Measurements from ENCODE around the gene SLC8B1. TPM values are rescaled to one million over a fixed set of nuclear protein-coding genes. Genes with fewer than 3 reads are reported as not detected.
A peak's percentile ranks its signal among the peaks of the same experiment; 100 is the strongest.

The SLC8B1 gene
- total RNA-seq, 1 donor from 2014 or later = 42.2 TPM

DNA sequence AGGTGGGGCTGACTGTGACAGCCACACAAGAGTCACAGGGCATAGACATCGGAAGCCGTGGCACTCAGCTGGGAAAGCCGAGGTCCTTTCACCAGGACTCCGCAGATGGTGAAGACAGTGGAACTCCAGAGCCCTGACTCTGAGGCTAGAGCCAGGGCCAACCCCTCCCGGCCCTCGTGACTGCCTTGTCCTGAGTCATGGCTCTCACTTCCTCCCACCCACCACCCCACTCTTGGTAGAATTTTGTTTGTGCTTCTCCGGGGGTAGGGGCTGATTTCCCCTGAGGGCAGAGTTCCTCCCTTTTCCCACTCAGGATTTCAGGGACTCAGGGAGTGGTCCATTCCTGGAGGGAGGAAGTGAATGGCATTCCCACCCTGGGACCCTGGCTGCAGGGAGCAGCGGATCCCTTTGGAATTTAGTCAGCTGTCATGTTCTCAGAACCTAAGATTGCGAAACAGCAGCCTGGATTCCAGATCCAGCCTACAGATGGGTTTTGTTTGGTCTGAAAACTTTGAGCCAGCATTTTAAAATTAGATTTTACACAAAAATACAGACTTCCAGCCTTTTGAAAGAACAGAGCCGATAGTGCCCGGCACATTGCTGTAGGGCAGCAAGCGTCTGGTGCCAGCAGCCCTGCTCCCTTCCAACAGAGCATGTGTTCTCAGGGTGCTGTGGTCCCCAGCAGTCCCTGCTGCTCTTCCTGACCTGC is 62.9 kb downstream of the SLC8B1 start:
- Histone ChIP-seq H3K4me3 (no peak overlapping the region), H3K9me3 (no peaks in the 10 kb centered on the region), H3K4me1 (peaks cover 25% of the 10 kb centered on the region), H3K27ac (peak overlapping the region; percentile 84), H3K36me3 (peaks cover 0 to 55% of the 10 kb centered on the region in 2 donors), H3K27me3 (no peaks in the 10 kb centered on the region)
- intact Hi-C loops (cut with DNase I) = loop anchor here (5.0 kb wide), 1 partner anchor 65 kb away; the partner anchor contains the start of gene SLC8B1
- DNase-seq (ENCODE audit: extremely low spot score in 2 of 2) = peak in 1 of 2 donors; percentile 96
- peak; percentile 56 to 83 for TF ChIP-seq POLR2AphosphoS5 (IDR thresholded peaks at IDR 0.05; ENCODE audit: insufficient read depth in 1 of 2, low read depth in 1 of 2)
- TF ChIP-seq, protein P1, sequence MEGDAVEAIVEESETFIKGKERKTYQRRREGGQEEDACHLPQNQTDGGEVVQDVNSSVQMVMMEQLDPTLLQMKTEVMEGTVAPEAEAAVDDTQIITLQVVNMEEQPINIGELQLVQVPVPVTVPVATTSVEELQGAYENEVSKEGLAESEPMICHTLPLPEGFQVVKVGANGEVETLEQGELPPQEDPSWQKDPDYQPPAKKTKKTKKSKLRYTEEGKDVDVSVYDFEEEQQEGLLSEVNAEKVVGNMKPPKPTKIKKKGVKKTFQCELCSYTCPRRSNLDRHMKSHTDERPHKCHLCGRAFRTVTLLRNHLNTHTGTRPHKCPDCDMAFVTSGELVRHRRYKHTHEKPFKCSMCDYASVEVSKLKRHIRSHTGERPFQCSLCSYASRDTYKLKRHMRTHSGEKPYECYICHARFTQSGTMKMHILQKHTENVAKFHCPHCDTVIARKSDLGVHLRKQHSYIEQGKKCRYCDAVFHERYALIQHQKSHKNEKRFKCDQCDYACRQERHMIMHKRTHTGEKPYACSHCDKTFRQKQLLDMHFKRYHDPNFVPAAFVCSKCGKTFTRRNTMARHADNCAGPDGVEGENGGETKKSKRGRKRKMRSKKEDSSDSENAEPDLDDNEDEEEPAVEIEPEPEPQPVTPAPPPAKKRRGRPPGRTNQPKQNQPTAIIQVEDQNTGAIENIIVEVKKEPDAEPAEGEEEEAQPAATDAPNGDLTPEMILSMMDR (IDR thresholded peaks at IDR 0.05) = no peak

DNA sequence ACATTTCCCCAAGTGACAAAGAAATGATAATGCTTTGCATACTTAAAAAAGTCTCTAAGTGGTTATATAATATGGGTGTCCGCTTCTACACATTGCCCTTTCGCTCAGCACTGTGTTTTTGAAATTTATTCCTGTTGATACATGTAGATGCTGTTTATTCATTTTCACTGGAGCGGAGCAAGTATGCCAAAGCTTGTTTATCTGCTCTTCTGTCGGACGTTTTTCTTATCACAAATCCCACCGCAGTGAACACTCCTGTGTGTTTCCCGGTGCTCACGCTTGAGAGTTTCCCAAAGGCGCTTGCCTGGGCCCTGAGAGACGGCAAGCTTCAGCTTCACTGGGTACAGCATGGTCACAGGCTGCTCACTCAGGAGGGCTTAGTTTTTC is 63.5 kb downstream of the SLC8B1 start:
- peaks cover 25% of the 10 kb centered on the region for H3K4me1 ChIP-seq
- DNase-seq (ENCODE audit: extremely low spot score in 2 of 2) = no peak
- peak overlapping the region; percentile 84 for H3K27ac ChIP-seq
- no peaks in the 10 kb centered on the region for H3K27me3 ChIP-seq
- H3K36me3 ChIP-seq = peaks cover 0 to 55% of the 10 kb centered on the region in 2 donors
- H3K9me3 ChIP-seq = no peaks in the 10 kb centered on the region
- TF ChIP-seq POLR2A (IDR thresholded peaks at IDR 0.05) (no peak), POLR2AphosphoS5 (IDR thresholded peaks at IDR 0.05; ENCODE audit: insufficient read depth in 1 of 2, low read depth in 1 of 2) (no peak)
- TF ChIP-seq, protein P1 (IDR thresholded peaks at IDR 0.05) = no peak
- no peak overlapping the region for H3K4me3 ChIP-seq
- intact Hi-C loops (cut with DNase I) = loop anchor here (5.0 kb wide), 1 partner anchor 66 kb away; the partner anchor contains the start of gene SLC8B1

DNA sequence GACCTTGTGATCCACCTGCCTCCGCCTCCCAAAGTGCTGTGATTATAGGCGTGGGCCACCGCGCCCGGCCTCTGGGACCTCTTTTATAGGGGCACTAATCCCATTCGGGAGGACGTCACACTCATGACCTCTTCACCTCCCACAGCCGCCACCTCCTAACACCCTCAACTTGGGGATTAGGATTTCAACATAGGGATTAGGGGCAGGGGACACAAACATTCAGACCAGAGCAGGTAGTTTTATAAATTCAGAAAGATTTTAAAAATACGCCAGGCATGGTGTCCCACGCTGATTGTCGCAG is 64.2 kb downstream of the SLC8B1 start:
- intact Hi-C loops (cut with DNase I) = loop anchor here (5.0 kb wide), 1 partner anchor 67 kb away; the partner anchor contains the start of gene SLC8B1
- no peaks in the 10 kb centered on the region for H3K27me3 ChIP-seq
- H3K4me1 ChIP-seq = peaks cover 25% of the 10 kb centered on the region
- no peaks in the 10 kb centered on the region for H3K9me3 ChIP-seq
- TF ChIP-seq POLR2AphosphoS5 (IDR thresholded peaks at IDR 0.05; ENCODE audit: insufficient read depth in 1 of 2, low read depth in 1 of 2) = no peak
- no peak for TF ChIP-seq POLR2A (IDR thresholded peaks at IDR 0.05)
- TF ChIP-seq, protein P1 (IDR thresholded peaks at IDR 0.05) = no peak
- peaks cover 0 to 55% of the 10 kb centered on the region in 2 donors for H3K36me3 ChIP-seq
- DNase-seq (ENCODE audit: extremely low spot score in 2 of 2) = no peak
- H3K27ac ChIP-seq = peak overlapping the region; percentile 84
- H3K4me3 ChIP-seq = no peak overlapping the region

DNA sequence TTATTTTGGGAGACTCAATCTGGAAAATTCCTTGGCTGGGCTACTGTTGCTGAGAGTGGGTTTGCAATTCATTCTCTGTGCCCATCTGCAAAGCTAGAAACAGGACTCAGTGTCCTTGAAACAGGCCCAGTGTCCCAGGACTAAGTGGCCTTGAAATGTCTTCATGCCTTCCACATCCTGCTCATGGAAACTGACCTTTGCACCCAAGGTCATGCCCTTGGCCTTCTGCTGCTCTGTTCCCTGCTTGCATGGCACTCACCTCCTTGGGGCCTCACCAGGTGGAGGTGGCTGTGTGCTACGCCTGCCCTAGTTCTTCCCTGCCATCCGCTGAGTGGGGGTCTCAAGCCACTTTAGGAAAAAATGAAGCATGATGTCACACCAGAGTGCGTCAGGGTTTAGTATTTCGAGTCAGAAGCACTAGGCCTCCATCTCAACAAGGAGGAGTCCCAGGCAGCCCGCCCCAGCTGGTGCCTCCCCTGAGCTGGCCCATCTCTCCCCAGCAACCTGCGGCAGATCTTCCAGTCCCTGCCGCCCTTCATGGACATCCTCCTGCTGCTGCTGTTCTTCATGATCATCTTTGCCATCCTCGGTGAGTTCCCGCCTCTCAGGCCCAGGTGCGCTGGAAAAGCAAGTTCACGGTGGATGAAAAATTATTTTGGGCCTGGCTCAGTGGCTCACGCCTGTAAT is 65.5 kb downstream of the SLC8B1 start:
- Histone ChIP-seq H3K27me3 (no peaks in the 10 kb centered on the region), H3K36me3 (peaks cover 0 to 53% of the 10 kb centered on the region in 2 donors), H3K9me3 (no peaks in the 10 kb centered on the region), H3K27ac (no peak overlapping the region), H3K4me1 (peaks cover 25% of the 10 kb centered on the region), H3K4me3 (no peak overlapping the region)
- TF ChIP-seq, protein P1 (IDR thresholded peaks at IDR 0.05) = no peak
- TF ChIP-seq POLR2AphosphoS5 (IDR thresholded peaks at IDR 0.05; ENCODE audit: insufficient read depth in 1 of 2, low read depth in 1 of 2) (no peak), POLR2A (IDR thresholded peaks at IDR 0.05) (no peak)
- intact Hi-C loops (cut with DNase I) = no loop called here
- DNase-seq (ENCODE audit: extremely low spot score in 2 of 2) = no peak

DNA sequence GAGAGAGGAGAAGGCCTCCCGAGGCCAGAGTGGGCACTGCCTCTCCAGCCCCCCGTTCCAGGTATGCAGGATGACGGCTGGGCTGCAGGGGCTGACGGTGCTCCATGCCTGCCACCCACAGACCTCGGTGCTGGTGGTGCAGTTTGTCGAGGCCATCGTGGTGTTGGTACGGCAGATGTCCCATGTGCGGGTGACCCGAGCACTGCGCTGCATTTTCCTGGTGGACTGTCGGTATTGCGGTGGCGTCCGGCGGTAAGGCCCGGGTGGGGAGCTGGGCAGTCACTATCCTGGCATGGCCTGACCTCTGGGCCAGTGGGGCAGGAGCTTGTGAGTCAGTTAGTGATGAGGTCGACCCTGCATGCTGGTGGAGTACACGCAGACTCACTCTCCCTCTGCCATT is 66.3 kb downstream of the SLC8B1 start:
- no peak for TF ChIP-seq POLR2AphosphoS5 (IDR thresholded peaks at IDR 0.05; ENCODE audit: insufficient read depth in 1 of 2, low read depth in 1 of 2)
- TF ChIP-seq, protein P1 (IDR thresholded peaks at IDR 0.05) = no peak
- TF ChIP-seq POLR2A (IDR thresholded peaks at IDR 0.05) = no peak
- Histone ChIP-seq H3K9me3 (no peaks in the 10 kb centered on the region), H3K4me3 (no peak overlapping the region), H3K27me3 (no peaks in the 10 kb centered on the region), H3K4me1 (peaks cover 25% of the 10 kb centered on the region), H3K27ac (no peak overlapping the region), H3K36me3 (peaks cover 0 to 47% of the 10 kb centered on the region in 2 donors)
- intact Hi-C loops (cut with DNase I) = no loop called here
- DNase-seq (ENCODE audit: extremely low spot score in 2 of 2) = no peak

Measured in vagina (tissue), 2 donors.